ENCODE results near the gene CSRP1.

The CSRP1 gene

DNA sequence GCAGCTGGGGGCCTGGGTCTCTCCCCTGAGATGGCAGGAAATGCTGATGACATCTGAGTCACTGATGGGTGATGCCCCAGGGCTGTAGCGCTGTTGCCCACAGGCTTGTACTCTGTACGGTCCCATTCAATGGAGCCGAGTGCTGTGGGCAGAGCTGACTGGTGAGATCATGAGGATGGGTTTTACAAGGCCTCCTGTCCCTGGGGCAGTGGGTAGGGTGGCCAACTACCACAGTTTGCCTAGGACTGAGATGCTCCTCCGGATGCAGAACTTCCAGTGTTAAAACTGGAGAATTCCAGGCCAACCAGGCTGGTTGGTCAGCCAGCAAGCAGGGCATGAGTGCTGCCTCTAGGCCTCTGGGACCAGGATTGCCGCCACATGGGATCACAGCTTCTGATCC is 47.1 kb downstream of the CSRP1 start:
- Histone ChIP-seq H3K9ac (ENCODE audit: low read length) (no peak overlapping the region), H3K36me3 (ENCODE audit: control insufficient read depth, insufficient read depth, low read length) (no peaks in the 10 kb centered on the region), H3K4me3 (ENCODE audit: low read length) (no peak overlapping the region), H3K9me3 (ENCODE audit: control insufficient read depth, low read length) (no peaks in the 10 kb centered on the region), H3K27me3 (ENCODE audit: control insufficient read depth, insufficient read depth, low read length) (no peaks in the 10 kb centered on the region), H3K4me1 (ENCODE audit: control insufficient read depth, insufficient read depth, low read length) (peaks cover 38% of the 10 kb centered on the region)

DNA sequence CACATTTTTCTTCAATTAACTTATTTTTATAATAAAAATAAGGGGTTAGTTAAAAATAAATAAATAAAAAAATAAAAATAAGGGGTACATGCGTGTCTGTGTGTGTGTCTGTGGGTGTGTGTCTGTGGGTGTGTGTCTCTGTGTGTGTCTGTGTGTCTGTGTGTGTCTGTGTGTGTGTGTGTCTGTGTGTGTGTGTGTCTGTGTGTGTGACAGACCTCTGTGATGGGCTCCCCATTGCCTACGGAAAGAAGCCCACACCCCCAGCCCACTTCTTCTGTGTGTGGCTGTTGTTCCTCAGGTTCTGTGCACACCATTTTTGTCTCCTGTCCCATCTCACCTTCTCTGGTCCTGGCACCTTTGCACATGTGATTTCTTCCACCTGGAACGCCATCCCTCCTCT is 47.9 kb downstream of the CSRP1 start:
- Histone ChIP-seq H3K9me3 (ENCODE audit: control insufficient read depth, low read length) (no peaks in the 10 kb centered on the region), H3K4me3 (ENCODE audit: low read length) (no peak overlapping the region), H3K4me1 (ENCODE audit: control insufficient read depth, insufficient read depth, low read length) (peaks cover 38% of the 10 kb centered on the region), H3K27me3 (ENCODE audit: control insufficient read depth, insufficient read depth, low read length) (no peaks in the 10 kb centered on the region), H3K36me3 (ENCODE audit: control insufficient read depth, insufficient read depth, low read length) (no peaks in the 10 kb centered on the region), H3K9ac (ENCODE audit: low read length) (no peak overlapping the region)

DNA sequence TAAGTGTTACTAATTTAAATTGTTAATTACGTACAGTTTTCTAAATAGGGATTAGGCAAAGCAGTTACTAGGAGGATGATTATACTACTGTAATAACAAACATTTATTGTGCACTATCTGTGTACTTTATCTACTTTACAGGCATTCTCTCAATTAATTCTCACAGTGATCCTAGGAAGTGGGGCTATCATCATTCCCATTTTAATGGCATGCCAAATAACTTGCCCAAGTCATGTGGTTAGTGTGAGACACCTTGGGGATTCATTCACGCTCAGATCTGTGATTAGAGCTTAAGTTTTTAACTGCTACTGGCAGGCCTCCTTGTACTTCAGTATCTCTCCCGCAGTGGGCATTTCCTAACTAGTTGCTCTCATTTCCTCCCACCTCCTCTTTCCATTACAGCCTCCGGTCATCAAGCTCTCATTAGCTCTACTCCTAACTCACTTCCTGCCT is 49.4 kb downstream of the CSRP1 start:
- H3K9me3 ChIP-seq (ENCODE audit: control insufficient read depth, low read length): no peaks in the 10 kb centered on the region
- H3K4me3 ChIP-seq (ENCODE audit: low read length): no peak overlapping the region
- H3K27me3 ChIP-seq (ENCODE audit: control insufficient read depth, insufficient read depth, low read length): no peaks in the 10 kb centered on the region
- no peak overlapping the region for H3K9ac ChIP-seq (ENCODE audit: low read length)
- H3K4me1 ChIP-seq (ENCODE audit: control insufficient read depth, insufficient read depth, low read length): peaks cover 32% of the 10 kb centered on the region
- no peaks in the 10 kb centered on the region for H3K36me3 ChIP-seq (ENCODE audit: control insufficient read depth, insufficient read depth, low read length)

DNA sequence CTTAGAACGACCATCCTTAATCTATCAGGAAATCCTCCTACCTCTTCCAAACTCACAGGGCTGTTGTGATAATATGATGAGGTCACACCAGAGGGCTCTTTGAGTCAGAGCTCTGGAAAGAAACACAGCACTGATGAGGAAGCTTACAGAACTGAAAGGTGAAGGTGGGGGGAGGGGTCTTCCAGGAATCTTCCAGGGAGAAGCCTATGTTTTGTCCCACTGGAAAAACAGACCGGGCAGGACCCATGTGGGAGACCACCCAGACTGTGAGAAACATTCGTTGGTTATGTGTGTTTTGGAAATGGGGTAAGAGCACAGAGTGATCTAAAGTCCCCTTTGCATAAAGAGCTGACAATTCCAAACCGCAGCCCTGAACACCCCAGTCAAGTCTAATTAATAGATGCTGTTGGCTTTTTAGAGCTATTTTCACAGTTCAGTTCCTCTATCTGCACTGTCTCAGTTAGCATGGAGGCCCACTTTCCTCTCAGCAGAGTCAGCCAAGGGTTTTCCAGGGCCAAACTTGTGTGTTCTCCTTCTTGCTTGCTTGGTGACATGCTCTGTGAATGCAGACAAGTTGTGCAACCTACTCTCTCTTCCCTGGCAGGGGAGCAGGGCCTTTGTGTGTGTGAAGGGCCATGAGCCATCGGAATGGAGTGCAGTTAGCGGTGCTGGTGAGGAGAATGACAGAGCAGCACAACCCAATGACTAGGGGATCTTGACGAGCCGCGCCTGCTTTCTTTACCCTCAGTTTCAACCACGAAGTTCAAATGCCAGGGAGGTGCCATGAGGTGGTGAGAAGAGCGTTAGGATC is 50.2 kb downstream of the CSRP1 start:
- Histone ChIP-seq H3K27me3 (ENCODE audit: control insufficient read depth, insufficient read depth, low read length) (no peaks in the 10 kb centered on the region), H3K9ac (ENCODE audit: low read length) (no peak overlapping the region), H3K4me1 (ENCODE audit: control insufficient read depth, insufficient read depth, low read length) (peaks cover 24% of the 10 kb centered on the region)

DNA sequence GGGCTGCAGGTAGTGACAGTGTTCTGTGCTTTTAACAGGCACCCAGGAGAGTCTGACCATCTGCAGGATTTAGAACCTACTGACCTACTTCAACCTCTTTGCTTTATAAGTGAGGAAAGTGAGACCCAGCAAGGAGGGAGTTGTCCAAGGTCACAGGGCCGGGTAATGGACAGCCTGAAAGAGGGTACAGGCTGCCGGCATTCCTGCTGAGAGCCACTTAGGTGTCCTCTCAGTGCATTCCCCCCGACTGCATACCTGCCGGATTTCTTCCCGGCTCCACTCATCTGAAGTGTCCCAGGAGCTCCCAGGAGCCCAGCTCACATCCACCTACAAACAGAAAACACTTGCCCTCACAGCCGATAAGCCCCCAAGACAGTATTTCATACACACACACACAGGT is 51.8 kb downstream of the CSRP1 start:
- no peaks in the 10 kb centered on the region for H3K36me3 ChIP-seq (ENCODE audit: control insufficient read depth, insufficient read depth, low read length)
- H3K4me3 ChIP-seq (ENCODE audit: low read length): no peak overlapping the region
- no peaks in the 10 kb centered on the region for H3K9me3 ChIP-seq (ENCODE audit: control insufficient read depth, low read length)
- H3K9ac ChIP-seq (ENCODE audit: low read length): no peak overlapping the region
- H3K27me3 ChIP-seq (ENCODE audit: control insufficient read depth, insufficient read depth, low read length): no peaks in the 10 kb centered on the region
- H3K4me1 ChIP-seq (ENCODE audit: control insufficient read depth, insufficient read depth, low read length): peaks cover 18% of the 10 kb centered on the region

More for the DNA sequence above, 50.2 kb downstream of the CSRP1 start:
- no peaks in the 10 kb centered on the region for H3K9me3 ChIP-seq (ENCODE audit: control insufficient read depth, low read length)
- H3K4me3 ChIP-seq (ENCODE audit: low read length): no peak overlapping the region
- no peaks in the 10 kb centered on the region for H3K36me3 ChIP-seq (ENCODE audit: control insufficient read depth, insufficient read depth, low read length)

DNA sequence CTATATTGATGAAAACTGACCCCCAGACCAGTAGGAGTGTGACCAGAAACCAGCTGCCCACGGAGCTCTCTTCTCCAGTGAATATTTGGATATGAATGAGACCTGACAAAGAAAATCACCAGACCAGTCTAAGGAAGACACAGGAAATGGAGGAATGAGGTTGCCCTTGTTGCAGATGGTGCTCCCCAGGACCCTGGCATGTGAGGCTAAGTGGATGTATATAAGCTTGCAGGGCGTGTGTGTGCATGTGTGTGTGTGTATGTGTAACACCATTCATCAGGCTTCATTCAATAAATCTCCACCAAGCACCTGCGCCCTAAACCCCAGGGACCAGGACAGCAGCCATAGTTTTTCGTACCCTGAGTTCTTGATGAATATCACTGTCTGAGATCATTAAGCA is 52.3 kb downstream of the CSRP1 start:
- Histone ChIP-seq H3K4me3 (ENCODE audit: low read length) (no peak overlapping the region), H3K9ac (ENCODE audit: low read length) (no peak overlapping the region), H3K27me3 (ENCODE audit: control insufficient read depth, insufficient read depth, low read length) (no peaks in the 10 kb centered on the region), H3K9me3 (ENCODE audit: control insufficient read depth, low read length) (no peaks in the 10 kb centered on the region), H3K4me1 (ENCODE audit: control insufficient read depth, insufficient read depth, low read length) (peaks cover 13% of the 10 kb centered on the region), H3K36me3 (ENCODE audit: control insufficient read depth, insufficient read depth, low read length) (no peaks in the 10 kb centered on the region)

DNA sequence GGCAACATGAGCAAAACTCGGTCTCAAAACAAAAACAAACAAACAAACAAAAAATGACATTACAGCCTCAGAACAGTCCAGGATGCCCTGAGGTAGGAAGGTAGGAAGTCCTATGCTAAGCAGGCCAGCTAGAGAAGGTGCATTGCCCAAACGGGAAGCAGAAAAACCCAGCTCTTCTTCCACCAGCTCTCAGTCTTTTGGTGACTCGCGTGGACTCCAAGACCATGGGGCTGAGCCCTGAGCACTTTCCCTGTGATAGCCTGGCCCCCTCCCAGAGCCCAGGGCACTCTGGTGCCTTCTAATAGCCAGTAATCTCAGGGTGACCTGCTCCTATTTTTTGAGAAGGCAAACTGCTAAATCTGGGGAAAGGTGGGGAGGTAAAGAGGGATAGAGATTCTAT is 54.1 kb downstream of the CSRP1 start:
- H3K4me1 ChIP-seq (ENCODE audit: control insufficient read depth, insufficient read depth, low read length): peaks cover 19% of the 10 kb centered on the region
- H3K9me3 ChIP-seq (ENCODE audit: control insufficient read depth, low read length): no peaks in the 10 kb centered on the region
- no peak overlapping the region for H3K4me3 ChIP-seq (ENCODE audit: low read length)
- no peaks in the 10 kb centered on the region for H3K27me3 ChIP-seq (ENCODE audit: control insufficient read depth, insufficient read depth, low read length)
- H3K9ac ChIP-seq (ENCODE audit: low read length): no peak overlapping the region
- no peaks in the 10 kb centered on the region for H3K36me3 ChIP-seq (ENCODE audit: control insufficient read depth, insufficient read depth, low read length)

DNA sequence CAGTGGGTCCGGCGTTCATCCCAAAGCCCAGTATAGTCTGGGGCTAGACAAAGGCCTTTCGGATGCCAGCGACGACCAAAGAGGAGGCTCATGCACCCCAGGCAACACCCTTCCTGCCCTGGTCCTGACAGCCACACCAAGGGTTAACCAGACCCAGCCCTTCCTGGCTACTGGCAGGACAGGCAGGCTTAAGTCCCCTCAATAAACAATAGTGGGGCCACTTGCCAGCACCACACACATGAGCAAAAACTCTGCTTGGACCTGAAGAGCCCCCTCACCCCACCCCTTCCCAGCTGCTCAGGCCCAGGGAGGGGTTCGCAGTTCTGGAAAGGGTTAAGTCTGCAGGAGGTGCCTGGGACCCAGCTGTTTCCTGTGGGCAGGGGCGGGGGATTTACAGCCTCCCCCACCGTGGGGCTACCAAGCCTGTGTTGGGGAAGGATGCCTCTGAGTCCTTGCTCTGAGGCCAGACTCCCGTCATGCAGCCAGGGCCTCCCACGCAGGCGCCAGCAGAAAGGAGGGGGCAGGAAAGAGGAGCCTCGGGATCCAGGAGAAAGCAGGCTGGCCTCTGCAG is 56.1 kb downstream of the CSRP1 start:
- Histone ChIP-seq H3K4me3 (ENCODE audit: low read length) (no peak overlapping the region), H3K9me3 (ENCODE audit: control insufficient read depth, low read length) (no peaks in the 10 kb centered on the region), H3K36me3 (ENCODE audit: control insufficient read depth, insufficient read depth, low read length) (no peaks in the 10 kb centered on the region), H3K4me1 (ENCODE audit: control insufficient read depth, insufficient read depth, low read length) (peaks cover 15% of the 10 kb centered on the region), H3K9ac (ENCODE audit: low read length) (no peak overlapping the region), H3K27me3 (ENCODE audit: control insufficient read depth, insufficient read depth, low read length) (no peaks in the 10 kb centered on the region)

DNA sequence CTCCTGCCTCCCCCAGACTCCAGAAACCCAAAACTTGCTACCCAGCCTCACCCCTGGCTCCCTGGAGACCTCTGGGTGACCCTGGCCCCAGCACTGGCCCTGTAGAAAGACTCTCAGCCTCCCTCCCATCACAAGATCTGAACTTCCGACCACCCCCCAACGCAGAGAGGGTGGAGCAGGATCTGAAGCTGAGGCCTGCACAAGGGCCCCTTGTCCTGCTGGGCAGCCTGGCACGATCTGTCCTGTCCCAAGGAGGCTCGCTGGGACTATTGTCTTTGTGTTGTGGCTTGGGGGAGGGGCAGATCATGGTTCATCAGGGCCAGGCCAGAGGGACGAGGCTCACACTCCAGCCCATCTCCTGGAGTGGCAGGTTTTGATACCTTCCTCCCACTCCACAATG is 57.9 kb downstream of the CSRP1 start:
- no peaks in the 10 kb centered on the region for H3K36me3 ChIP-seq (ENCODE audit: control insufficient read depth, insufficient read depth, low read length)
- H3K9me3 ChIP-seq (ENCODE audit: control insufficient read depth, low read length): no peaks in the 10 kb centered on the region
- no peak overlapping the region for H3K4me3 ChIP-seq (ENCODE audit: low read length)
- no peak overlapping the region for H3K9ac ChIP-seq (ENCODE audit: low read length)
- no peaks in the 10 kb centered on the region for H3K27me3 ChIP-seq (ENCODE audit: control insufficient read depth, insufficient read depth, low read length)
- peaks cover 15% of the 10 kb centered on the region for H3K4me1 ChIP-seq (ENCODE audit: control insufficient read depth, insufficient read depth, low read length)

DNA sequence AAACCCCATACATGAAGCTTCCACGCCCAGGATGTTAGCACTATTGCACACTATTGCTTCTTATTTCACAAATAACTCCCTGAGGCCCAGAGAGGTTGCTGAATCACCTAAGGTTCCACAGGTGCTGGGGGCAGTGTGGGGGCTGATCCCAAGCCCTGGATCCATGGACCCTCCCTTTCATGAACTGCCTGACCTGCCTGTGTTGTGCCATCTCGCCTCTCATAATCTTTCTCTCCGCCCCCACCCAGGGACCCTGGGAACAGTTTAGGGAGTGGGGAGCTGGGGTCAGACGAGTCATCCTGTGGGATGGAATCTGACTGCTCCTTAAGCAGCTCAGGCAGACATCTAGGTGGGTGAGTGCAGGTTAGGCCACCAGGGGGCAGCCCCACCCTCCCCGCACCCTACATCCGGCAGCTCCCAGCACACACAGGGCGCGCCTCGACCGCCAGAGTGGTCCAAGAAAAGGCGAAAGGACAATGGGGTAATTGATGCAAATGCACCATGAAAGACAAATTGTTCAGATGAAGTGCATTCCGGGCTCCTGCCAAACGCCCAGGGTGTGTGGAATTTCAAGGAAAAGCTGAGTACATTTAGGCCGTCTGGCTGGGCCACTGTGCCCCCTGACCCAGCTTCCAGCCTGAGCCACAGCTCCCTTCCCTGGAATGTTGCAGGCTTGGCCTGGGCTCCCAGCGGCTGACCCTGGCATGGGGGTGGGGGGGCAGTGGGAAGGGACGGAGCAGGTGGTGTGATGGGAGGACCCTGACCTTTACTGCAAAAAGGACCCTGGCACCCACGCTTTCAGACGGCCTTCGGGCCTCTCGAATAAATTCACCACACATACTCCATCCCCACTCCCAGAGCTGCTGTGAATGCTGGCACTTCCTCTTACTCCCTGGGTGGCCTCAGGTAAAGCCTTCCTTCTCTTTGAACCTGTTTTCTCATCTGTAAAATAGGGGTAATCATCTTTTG is 58.7 kb downstream of the CSRP1 start:
- no peak overlapping the region for H3K9ac ChIP-seq (ENCODE audit: low read length)
- H3K27me3 ChIP-seq (ENCODE audit: control insufficient read depth, insufficient read depth, low read length): no peaks in the 10 kb centered on the region
- H3K4me3 ChIP-seq (ENCODE audit: low read length): no peak overlapping the region
- H3K9me3 ChIP-seq (ENCODE audit: control insufficient read depth, low read length): no peaks in the 10 kb centered on the region
- no peaks in the 10 kb centered on the region for H3K36me3 ChIP-seq (ENCODE audit: control insufficient read depth, insufficient read depth, low read length)
- peaks cover 15% of the 10 kb centered on the region for H3K4me1 ChIP-seq (ENCODE audit: control insufficient read depth, insufficient read depth, low read length)

DNA sequence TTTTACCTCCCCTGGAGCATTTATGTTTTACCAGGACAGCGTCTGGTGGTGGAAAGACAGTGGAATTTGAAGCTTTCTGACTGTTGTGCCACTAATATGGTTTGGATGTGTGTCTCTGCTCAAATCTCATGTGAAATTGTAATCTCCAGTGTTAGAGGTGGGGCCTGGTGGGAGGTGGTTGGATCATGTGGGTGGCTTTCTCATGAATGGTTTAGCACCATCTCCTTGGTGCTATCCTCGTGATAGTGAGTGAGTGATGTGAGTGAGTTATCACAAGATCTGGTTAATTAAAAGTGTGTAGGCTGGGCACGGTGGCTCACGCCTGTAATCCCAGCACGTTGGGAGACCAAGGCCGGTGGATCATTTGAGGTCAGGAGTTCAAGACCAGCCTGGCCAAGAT is 61.6 kb downstream of the CSRP1 start:
- no peaks in the 10 kb centered on the region for H3K9me3 ChIP-seq (ENCODE audit: control insufficient read depth, low read length)
- no peak overlapping the region for H3K4me3 ChIP-seq (ENCODE audit: low read length)
- H3K36me3 ChIP-seq (ENCODE audit: control insufficient read depth, insufficient read depth, low read length): no peaks in the 10 kb centered on the region
- no peaks in the 10 kb centered on the region for H3K27me3 ChIP-seq (ENCODE audit: control insufficient read depth, insufficient read depth, low read length)
- peaks cover 7% of the 10 kb centered on the region for H3K4me1 ChIP-seq (ENCODE audit: control insufficient read depth, insufficient read depth, low read length)
- H3K9ac ChIP-seq (ENCODE audit: low read length): no peak overlapping the region

DNA sequence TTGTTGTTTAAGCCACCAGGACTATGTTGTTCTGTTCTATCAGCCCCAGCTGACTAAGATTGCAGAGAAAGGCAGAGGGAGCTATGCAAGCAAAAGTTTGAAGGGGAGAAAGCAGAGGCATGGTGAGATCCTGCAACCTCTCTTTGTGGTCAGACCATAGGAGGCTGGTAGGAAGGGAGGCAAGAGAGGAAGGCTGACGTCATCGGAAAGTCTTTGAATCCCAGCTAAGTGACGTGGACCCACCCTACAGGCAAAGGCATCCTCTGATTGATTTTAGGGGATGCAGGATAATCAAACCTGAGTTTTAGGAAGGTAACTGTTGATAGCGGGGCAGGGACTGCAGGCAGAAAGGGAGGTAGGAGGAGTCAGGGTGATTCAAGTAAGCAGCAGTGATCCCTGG is 62.1 kb downstream of the CSRP1 start:
- Histone ChIP-seq H3K9ac (ENCODE audit: low read length) (no peak overlapping the region), H3K36me3 (ENCODE audit: control insufficient read depth, insufficient read depth, low read length) (no peaks in the 10 kb centered on the region), H3K27me3 (ENCODE audit: control insufficient read depth, insufficient read depth, low read length) (no peaks in the 10 kb centered on the region), H3K4me1 (ENCODE audit: control insufficient read depth, insufficient read depth, low read length) (peaks cover 7% of the 10 kb centered on the region), H3K9me3 (ENCODE audit: control insufficient read depth, low read length) (no peaks in the 10 kb centered on the region), H3K4me3 (ENCODE audit: low read length) (no peak overlapping the region)
